AG04449 (cell line): ENCODE measurements around the gene GPR156.

Experiments
- CTCF ChIA-PET: fragments of 350-600 bp; formaldehyde crosslinking; extraction: SDS; loops from one replicate; lab custom pipeline; 2021; ENCODE audit warnings: antibody characterized with exemption; lab: Yijun Ruan, JAX
- POLR2A ChIA-PET: fragments of 400-600, 350-600 bp; formaldehyde crosslinking; extraction: SDS; loops from one replicate; lab custom pipeline; 2020; ENCODE audit warnings: antibody characterized with exemption, inconsistent platforms; lab: Yijun Ruan, JAX
- DNase-seq: peaks from one replicate; pipeline ENCODE4 v3.0.0-alpha.2; 2010; ENCODE audit warnings: low read depth, low spot score
- H3K4me3 ChIP-seq: 2 replicates; pipeline ENCODE4 v1.5.1; 2011; ENCODE audit warnings: low read depth, mild to moderate bottlenecking, control low read depth, low read length
- CTCF ChIP-seq: IDR thresholded peaks from one replicate; pipeline ENCODE4 v1.5.1; 2011; ENCODE audit warnings: mild to moderate bottlenecking, moderate library complexity, low read length, control low read depth, inconsistent platforms; ENCODE audit not compliant: insufficient read depth; ENCODE audit errors: missing control alignments

The GPR156 gene

GRCh38 chr3:120280566-120280965 lies 4.5 kb downstream of the GPR156 start:
- POLR2A ChIA-PET, result no interaction called here
- H3K4me3 ChIP-seq, result no peak overlapping the region
- TF ChIP-seq CTCF, result no peak
- DNase-seq, result no peak
- CTCF ChIA-PET, result no interaction called here

GRCh38 chr3:120280026-120280425 lies 5.0 kb downstream of the GPR156 start:
- ChIA-PET CTCF (no interaction called here), POLR2A (no interaction called here)
- no peak for TF ChIP-seq CTCF
- no peak overlapping the region for H3K4me3 ChIP-seq
- DNase-seq, result no peak

- H3K4me3 ChIP-seq, result no peak overlapping the region
- no peak for TF ChIP-seq CTCF
- ChIA-PET POLR2A (no interaction called here), CTCF (no interaction called here)
- no peak for DNase-seq
These were observed 8.3 kb downstream of the GPR156 start for GRCh38 chr3:120276767-120277166.

- ChIA-PET POLR2A (no interaction called here), CTCF (no interaction called here)
- TF ChIP-seq CTCF, result no peak
- H3K4me3 ChIP-seq, result no peak overlapping the region
- DNase-seq, result no peak
These were observed 9.4 kb downstream of the GPR156 start for GRCh38 chr3:120275618-120276017.

- TF ChIP-seq CTCF, result no peak
- no peak overlapping the region for H3K4me3 ChIP-seq
- ChIA-PET POLR2A (no interaction called here), CTCF (no interaction called here)
- DNase-seq, result no peak
These were observed 10.3 kb downstream of the GPR156 start for GRCh38 chr3:120274739-120275167.

- CTCF ChIA-PET, result no interaction called here
- no peak for DNase-seq
- POLR2A ChIA-PET, result no interaction called here
- no peak overlapping the region for H3K4me3 ChIP-seq
- no peak for TF ChIP-seq CTCF
These were observed 12.7 kb downstream of the GPR156 start for GRCh38 chr3:120272286-120272685.
